ENCODE data around the gene C2orf72. TPM values are rescaled to one million over a fixed set of nuclear protein-coding genes. Genes with fewer than 3 reads are reported as not detected.

C2orf72 gene
- under 1 TPM in 1 of 4 donors, not detected in 3; 0.55 TPM for total RNA-seq

DNA sequence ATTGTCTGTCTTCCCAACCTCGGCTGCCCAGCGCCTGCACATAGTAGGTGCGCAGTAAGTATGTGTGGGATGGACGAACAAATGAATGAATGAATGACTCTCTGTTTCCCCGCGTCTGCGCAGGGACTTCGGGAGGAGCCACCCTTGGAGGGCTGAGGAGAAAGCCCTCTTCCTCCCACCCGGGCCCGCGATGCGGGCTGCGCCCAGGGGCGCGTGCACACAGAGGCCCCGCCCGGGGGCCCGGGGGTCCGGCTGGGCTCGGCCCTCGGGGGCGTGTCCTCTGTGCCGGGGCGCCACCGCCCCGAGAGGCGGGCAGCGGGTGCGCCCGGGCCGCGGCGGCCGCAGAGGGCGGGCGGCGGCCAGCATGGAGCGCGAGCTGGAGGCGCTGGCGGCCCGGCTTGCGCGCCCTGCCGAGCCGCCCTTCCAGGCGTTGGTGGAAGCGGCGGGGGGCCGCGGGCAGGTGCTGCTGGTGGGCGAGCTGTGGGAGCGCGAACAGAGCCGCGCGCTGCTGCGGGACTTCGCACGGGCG lies at the start of gene C2orf72:
C2orf72 (plus strand) TSS at position 322 of the 529 bp plus-strand sequence; CDS start at position 365, 43 bp downstream.
- H3K27ac ChIP-seq, result no peak within 1 kb of the TSS
- no peaks in the 10 kb centered on the region for H3K4me1 ChIP-seq
- TF ChIP-seq CTCF (IDR thresholded peaks at IDR 0.05), result no peak
- TF ChIP-seq POLR2A (IDR thresholded peaks at IDR 0.05), result no peak
- DNase-seq, result no peak
- intact Hi-C loops (cut with DNase I; ENCODE audit: low total_unique reads), result no loop called here
- H3K27me3 ChIP-seq, result peaks cover 0 to 16% of the 10 kb centered on the region in 2 donors
- H3K9me3 ChIP-seq, result no peaks in the 10 kb centered on the region
- H3K4me3 ChIP-seq, result no peak within 1 kb of the TSS
- no peaks in the 10 kb centered on the region for H3K36me3 ChIP-seq

DNA sequence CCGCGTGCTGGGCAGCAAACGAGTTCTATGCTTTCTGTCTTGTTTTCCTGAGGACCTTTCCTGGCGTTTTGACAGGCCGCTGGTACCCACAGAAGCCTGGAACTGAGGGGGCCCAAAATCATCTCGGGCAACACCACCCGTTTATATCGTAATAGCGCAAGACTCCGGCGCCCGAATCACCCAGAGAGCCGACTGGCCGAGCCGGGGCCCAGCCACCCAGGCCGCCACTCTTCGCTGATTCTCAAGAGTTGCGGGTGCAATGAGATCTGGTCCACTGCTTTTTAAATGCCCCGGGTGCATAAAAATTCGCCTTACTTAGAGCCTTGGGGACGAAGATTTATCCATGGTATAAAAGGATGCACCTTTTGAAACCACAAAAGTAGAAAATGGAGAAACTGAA lies 47.6 kb upstream of the C2orf72 start:
- no peak for DNase-seq
- Histone ChIP-seq H3K36me3 (no peaks in the 10 kb centered on the region), H3K9me3 (no peaks in the 10 kb centered on the region), H3K27ac (no peak overlapping the region), H3K27me3 (no peaks in the 10 kb centered on the region), H3K4me1 (no peaks in the 10 kb centered on the region), H3K4me3 (no peak overlapping the region)
- TF ChIP-seq CTCF (IDR thresholded peaks at IDR 0.05), result no peak
- TF ChIP-seq POLR2A (IDR thresholded peaks at IDR 0.05), result no peak
- intact Hi-C loops (cut with DNase I; ENCODE audit: low total_unique reads), result loop anchor here (5.0 kb wide), 1 partner anchor 162 kb away; no protein-coding TSS in a partner anchor

- no peaks in the 10 kb centered on the region for H3K27me3 ChIP-seq
- H3K4me1 ChIP-seq, result no peaks in the 10 kb centered on the region
- H3K9me3 ChIP-seq, result no peaks in the 10 kb centered on the region
- H3K36me3 ChIP-seq, result no peaks in the 10 kb centered on the region
- no peak overlapping the region for H3K4me3 ChIP-seq
- no peak for TF ChIP-seq POLR2A (IDR thresholded peaks at IDR 0.05)
- TF ChIP-seq CTCF (IDR thresholded peaks at IDR 0.05), result no peak
- DNase-seq, result no peak
- no peak overlapping the region for H3K27ac ChIP-seq
- intact Hi-C loops (cut with DNase I; ENCODE audit: low total_unique reads), result no loop called here
Observed at GRCh38 chr2:230990131-230990898, 47.0 kb upstream of the C2orf72 start.

DNA sequence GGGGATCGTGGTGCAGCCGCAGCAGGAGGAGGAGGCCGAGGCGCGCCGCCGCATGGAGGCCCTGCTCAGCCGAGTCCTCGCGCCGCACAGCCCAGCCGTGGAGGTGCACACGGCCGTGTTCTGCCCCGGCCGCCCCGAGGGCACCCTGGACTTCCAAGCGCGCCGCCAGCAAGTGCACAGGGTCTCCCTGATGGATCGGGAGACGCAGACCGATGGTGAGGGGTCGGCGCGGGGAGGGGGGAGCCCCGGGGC lies 46.5 kb upstream of the C2orf72 start:
- intact Hi-C loops (cut with DNase I; ENCODE audit: low total_unique reads), result no loop called here
- no peaks in the 10 kb centered on the region for H3K36me3 ChIP-seq
- H3K9me3 ChIP-seq, result no peaks in the 10 kb centered on the region
- H3K27me3 ChIP-seq, result no peaks in the 10 kb centered on the region
- no peak for TF ChIP-seq CTCF (IDR thresholded peaks at IDR 0.05)
- no peaks in the 10 kb centered on the region for H3K4me1 ChIP-seq
- DNase-seq, result no peak
- no peak overlapping the region for H3K4me3 ChIP-seq
- H3K27ac ChIP-seq, result no peak overlapping the region

DNA sequence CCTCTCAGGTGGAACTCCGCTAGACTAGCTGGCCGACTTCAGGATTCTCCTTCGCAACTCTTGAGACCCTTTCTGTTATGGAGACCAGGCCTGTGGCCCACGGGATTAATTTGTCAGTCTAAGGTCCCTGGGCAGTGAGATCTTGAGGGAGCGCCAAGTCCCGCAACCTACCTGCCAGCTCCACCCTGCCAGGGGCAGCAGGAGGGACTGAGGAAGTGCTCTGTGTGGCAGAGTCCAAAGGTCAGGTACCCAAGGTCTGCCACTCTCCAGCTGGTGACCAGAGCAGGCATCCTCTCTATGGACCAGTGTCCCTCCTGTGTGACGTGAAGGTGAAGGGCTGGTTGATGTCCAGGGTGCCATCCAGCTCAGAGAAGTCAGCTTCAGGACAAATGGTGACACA lies 45.7 kb upstream of the C2orf72 start:
- no peak for DNase-seq
- H3K36me3 ChIP-seq, result no peaks in the 10 kb centered on the region
- TF ChIP-seq CTCF (IDR thresholded peaks at IDR 0.05), result no peak
- no peak for TF ChIP-seq POLR2A (IDR thresholded peaks at IDR 0.05)
- H3K27ac ChIP-seq, result no peak overlapping the region
- H3K27me3 ChIP-seq, result no peaks in the 10 kb centered on the region
- intact Hi-C loops (cut with DNase I; ENCODE audit: low total_unique reads), result no loop called here
- no peaks in the 10 kb centered on the region for H3K9me3 ChIP-seq
- H3K4me1 ChIP-seq, result no peaks in the 10 kb centered on the region
- no peak overlapping the region for H3K4me3 ChIP-seq

Data from uterus (tissue), 4 donors.